Measurements from ENCODE around the gene UBR2. TPM values are rescaled to one million over a fixed set of nuclear protein-coding genes. Genes with fewer than 3 reads are reported as not detected.

UBR2 gene
- total and polyA plus RNA-seq, 9 of the 15 experiments (the other 6 are each of a cell fraction or from before 2014, with no cell fraction given) = 9.1 to 38.9 (median 23.4) TPM

DNA sequence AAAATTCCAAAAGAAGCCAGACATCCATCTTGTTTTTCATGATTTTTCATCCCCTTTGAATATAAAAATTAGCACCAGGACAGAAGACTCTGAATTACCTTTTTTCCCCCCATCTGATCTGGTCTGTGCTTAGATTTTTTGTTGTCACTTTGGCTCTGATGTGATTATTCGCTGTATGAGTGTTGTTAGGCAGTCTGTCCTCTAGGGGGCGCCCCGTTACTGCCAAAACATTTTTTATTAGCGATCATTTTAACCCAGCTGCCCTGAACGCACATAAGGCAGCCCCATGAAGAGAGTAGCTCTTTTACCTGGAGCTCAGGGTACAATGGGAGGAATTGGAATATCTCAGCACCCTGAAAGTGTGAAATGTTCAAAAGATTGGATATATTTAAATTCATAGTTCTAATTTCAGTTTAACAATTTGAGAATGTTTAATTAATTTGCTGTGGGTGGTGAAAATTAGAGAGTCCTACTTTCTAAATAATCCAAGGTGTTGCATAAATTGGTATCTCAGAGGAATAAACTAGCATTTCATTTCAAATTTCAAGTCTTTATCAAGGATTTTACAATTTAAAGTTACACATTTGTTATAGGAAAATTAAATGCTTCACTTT is 97.8 kb downstream of the UBR2 start (continued):
- TF ChIP-seq SMAD4 (CRISPR knock-in tag; conservative IDR thresholded peaks at IDR 0.05) (no peak), SMC3 (conservative IDR thresholded peaks at IDR 0.05; ENCODE audit: insufficient read depth, low read depth, low read length) (peak; percentile 93), SRF (CRISPR knock-in tag; IDR thresholded peaks at IDR 0.05) (no peak), NCOA2 (IDR thresholded peaks at IDR 0.05; ENCODE audit: partially characterized antibody in 2 of 2) (no peak), RAD21 (CRISPR knock-in tag; conservative IDR thresholded peaks at IDR 0.05 in 1 of 2, IDR thresholded peaks at IDR 0.05 in 1 of 2) (peak; percentile 87 to 88), HDAC6 (IDR thresholded peaks at IDR 0.05; ENCODE audit: low read depth, low read length) (no peak), RCOR1 (IDR thresholded peaks at IDR 0.05; ENCODE audit: borderline replicate concordance in 1 of 2, low read depth in 2 of 2, low read length in 2 of 2) (peak in 1 of 2 experiments; percentile 23; a peak in 1 of 4 replicates), RHOXF2B (CRISPR knock-in tag; conservative IDR thresholded peaks at IDR 0.05) (no peak), PHF20 (IDR thresholded peaks at IDR 0.05; ENCODE audit: partially characterized antibody) (no peak)
- TF ChIP-seq, protein P1, sequence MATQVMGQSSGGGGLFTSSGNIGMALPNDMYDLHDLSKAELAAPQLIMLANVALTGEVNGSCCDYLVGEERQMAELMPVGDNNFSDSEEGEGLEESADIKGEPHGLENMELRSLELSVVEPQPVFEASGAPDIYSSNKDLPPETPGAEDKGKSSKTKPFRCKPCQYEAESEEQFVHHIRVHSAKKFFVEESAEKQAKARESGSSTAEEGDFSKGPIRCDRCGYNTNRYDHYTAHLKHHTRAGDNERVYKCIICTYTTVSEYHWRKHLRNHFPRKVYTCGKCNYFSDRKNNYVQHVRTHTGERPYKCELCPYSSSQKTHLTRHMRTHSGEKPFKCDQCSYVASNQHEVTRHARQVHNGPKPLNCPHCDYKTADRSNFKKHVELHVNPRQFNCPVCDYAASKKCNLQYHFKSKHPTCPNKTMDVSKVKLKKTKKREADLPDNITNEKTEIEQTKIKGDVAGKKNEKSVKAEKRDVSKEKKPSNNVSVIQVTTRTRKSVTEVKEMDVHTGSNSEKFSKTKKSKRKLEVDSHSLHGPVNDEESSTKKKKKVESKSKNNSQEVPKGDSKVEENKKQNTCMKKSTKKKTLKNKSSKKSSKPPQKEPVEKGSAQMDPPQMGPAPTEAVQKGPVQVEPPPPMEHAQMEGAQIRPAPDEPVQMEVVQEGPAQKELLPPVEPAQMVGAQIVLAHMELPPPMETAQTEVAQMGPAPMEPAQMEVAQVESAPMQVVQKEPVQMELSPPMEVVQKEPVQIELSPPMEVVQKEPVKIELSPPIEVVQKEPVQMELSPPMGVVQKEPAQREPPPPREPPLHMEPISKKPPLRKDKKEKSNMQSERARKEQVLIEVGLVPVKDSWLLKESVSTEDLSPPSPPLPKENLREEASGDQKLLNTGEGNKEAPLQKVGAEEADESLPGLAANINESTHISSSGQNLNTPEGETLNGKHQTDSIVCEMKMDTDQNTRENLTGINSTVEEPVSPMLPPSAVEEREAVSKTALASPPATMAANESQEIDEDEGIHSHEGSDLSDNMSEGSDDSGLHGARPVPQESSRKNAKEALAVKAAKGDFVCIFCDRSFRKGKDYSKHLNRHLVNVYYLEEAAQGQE (IDR thresholded peaks at IDR 0.05; ENCODE audit: borderline replicate concordance) = peak; percentile 83
- TF ChIP-seq, protein P1 (CRISPR knock-in tag; IDR thresholded peaks at IDR 0.05; ENCODE audit: low read depth) = no peak
- TF ChIP-seq, protein P2, sequence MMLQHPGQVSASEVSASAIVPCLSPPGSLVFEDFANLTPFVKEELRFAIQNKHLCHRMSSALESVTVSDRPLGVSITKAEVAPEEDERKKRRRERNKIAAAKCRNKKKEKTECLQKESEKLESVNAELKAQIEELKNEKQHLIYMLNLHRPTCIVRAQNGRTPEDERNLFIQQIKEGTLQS (IDR thresholded peaks at IDR 0.05) = no peak
- TF ChIP-seq, protein P2 (CRISPR knock-in tag; conservative IDR thresholded peaks at IDR 0.05) = no peak
- TF ChIP-seq, protein P3, sequence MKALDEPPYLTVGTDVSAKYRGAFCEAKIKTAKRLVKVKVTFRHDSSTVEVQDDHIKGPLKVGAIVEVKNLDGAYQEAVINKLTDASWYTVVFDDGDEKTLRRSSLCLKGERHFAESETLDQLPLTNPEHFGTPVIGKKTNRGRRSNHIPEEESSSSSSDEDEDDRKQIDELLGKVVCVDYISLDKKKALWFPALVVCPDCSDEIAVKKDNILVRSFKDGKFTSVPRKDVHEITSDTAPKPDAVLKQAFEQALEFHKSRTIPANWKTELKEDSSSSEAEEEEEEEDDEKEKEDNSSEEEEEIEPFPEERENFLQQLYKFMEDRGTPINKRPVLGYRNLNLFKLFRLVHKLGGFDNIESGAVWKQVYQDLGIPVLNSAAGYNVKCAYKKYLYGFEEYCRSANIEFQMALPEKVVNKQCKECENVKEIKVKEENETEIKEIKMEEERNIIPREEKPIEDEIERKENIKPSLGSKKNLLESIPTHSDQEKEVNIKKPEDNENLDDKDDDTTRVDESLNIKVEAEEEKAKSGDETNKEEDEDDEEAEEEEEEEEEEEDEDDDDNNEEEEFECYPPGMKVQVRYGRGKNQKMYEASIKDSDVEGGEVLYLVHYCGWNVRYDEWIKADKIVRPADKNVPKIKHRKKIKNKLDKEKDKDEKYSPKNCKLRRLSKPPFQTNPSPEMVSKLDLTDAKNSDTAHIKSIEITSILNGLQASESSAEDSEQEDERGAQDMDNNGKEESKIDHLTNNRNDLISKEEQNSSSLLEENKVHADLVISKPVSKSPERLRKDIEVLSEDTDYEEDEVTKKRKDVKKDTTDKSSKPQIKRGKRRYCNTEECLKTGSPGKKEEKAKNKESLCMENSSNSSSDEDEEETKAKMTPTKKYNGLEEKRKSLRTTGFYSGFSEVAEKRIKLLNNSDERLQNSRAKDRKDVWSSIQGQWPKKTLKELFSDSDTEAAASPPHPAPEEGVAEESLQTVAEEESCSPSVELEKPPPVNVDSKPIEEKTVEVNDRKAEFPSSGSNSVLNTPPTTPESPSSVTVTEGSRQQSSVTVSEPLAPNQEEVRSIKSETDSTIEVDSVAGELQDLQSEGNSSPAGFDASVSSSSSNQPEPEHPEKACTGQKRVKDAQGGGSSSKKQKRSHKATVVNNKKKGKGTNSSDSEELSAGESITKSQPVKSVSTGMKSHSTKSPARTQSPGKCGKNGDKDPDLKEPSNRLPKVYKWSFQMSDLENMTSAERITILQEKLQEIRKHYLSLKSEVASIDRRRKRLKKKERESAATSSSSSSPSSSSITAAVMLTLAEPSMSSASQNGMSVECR (CRISPR knock-in tag; IDR thresholded peaks at IDR 0.05) = no peak
